HG03139 (cell line): ENCODE data around the gene AOPEP.

Experiments used
- ATAC-seq: cut with Tn5 transposase; IDR thresholded peaks from one replicate; pipeline ENCODE4 v1.9.1; 2021; ENCODE audit not compliant: unreplicated experiment

AOPEP gene

DNA sequence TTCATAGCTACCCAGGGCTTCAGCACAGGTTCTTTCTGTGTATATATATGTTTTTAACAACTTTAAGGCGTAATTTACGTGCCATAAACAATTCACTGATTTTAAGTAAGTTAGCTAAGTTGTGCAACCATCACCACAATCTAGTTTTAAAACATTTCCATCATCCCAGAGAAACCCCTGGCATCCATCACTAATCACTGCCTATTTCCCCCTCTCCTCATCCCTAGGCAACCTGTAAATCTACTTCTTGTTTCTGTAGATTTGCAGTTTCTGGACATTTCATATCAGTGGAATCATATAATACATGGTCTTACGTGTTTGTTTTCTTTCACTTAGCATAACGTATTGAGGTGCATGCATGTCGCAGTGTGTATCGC is 299.6 kb downstream of the AOPEP start:
- ATAC-seq: no peak

DNA sequence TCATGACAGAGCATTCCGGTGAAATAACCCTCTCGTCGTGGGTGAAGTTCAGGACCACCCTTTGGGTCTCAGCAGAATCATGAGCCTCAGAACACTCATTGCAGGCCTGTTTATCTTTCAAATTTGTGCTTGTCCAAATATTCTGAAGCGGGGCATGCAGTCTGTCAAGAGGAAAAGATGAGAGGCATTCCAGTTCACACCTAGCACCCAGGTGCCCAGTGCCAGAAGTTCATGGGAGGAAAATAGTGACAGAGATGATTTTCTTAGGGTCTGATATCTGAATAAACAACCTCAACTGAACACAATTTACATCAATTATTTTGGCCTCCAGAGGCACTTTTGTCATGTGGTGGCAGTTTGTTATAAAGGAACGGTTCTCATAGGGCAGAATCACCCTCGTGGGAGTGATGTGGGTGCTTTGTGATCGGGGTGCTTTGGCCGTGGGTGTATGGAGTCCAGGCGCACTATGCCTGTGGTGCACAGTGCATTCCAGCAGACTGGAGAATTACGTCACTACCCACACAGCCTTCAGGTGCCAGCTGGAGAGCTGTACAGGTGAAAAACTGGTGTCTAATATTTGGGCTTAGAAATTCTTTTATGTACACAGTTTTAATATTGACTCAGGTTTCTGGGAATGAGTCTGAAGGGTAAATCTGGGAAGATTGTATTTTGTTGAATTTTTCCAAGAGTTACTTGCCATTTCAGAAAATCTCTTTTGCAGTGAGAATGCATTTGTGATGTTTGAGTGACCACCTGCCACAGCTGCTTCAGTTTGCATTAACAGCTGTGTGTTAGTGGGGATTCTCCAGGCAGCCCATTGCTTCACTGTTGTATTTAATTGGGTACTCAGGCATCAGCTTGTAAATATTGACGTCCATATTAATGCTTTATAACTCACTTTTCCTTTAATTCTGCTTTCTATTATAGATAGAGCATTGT is 301.7 kb downstream of the AOPEP start:
- ATAC-seq: no peak

DNA sequence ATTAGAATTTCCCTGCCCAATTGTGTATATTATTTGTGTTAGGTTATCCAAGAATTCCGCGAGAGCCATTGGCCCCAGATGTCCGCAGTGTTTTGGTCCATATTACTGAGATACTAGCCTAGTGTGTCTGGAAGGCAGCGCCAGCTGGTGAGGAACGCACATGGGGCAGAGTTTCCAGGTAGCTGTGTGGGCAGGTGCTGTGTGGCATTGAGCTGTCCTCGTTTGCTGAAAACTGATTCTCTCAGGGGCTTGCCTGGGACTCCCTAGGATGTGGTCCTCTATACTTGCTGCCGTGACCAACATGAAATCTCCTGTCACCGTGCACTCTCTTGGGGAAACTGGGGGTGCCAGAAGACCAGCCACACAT is 302.3 kb downstream of the AOPEP start:
- no peak for ATAC-seq

DNA sequence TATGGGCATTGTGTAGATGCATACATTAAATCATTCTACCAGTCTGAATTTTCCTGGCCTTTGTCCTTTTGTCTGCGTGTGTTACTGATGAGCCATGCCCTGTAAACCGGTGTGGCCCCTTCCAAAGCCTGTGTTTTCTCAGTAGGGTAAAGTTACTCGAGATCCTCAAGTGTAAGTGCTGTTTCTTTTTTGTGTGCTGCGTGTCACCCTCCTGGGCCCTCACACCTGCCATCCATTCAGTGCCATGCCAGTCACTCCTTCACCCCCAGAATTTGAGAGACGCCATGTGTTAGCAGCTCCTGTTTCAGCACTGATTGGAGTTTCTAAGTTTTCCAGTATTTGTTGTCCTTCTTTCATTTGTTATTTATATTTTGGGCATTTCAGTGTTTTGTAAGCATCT is 302.8 kb downstream of the AOPEP start:
- no peak for ATAC-seq

DNA sequence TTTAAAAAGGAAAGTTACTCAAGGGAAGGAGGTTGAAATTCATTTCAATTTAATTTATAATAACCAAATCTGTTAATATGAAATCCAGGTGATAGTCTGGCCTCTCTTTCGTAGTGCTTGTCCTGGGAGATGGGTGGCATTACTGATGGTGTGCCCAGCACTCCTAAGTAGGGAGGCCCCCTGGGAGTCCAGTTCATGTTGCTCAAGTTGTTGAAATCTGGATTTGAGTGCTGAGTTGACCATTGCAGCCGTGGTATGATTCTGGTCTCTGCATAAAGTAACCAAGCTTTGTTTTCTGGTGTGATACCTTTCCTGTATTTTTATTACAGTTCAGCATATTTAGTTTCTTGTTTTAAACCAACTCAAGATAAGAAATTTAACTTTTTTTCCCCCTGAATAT is 303.2 kb downstream of the AOPEP start:
- no peak for ATAC-seq

DNA sequence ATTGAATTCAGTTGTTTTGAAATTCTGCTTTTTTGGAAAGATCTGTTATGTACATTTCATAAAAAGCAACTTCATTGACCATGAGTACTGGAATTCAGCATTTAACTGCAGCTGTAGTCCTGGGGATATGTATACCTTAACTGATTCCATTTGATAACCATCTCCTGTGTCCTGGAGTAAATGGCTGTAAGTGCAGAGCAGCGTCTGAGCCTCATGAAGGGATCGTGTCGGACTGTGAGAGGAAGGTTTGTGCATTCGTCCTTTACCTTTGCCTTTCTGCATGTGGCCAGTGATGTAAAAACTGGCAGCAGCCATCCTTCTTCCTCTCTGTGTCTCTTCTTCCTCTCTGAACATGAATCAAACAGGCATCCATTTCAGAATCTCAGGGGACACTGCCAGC is 303.8 kb downstream of the AOPEP start:
- ATAC-seq: no peak

DNA sequence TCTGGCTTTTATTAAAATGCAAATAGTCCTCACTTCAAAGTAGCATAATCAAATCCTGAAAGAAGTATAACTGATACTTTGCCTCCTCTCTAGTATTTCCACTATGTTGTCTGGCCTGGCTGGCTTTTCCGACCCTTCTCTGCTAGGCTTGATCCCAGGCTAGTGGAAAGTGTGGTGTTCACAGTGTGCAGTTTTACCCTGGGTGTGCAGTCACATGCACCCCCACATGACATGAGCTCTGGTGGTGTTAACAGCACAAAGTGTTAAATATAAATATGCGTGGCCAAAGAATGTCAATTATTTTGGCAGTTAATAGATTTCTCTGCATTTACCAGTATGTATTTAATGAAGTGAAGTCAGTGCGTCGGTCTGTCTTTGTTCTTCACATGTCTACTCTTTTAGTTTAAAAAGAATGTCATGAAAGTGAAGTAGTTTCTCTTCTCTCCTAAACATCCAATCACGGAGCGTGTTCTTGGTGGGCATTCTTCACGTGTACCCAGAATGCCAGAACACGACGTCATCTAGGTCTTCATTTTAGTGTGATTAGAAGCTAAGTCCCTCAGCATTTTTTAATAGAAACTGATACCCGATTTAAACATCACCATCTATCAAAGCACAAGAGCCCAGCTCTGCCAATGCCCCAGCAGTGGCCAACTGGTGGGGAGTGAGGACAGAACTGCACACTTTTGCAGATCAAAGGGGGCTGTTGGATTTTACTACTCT is 304.6 kb downstream of the AOPEP start:
- no peak for ATAC-seq

DNA sequence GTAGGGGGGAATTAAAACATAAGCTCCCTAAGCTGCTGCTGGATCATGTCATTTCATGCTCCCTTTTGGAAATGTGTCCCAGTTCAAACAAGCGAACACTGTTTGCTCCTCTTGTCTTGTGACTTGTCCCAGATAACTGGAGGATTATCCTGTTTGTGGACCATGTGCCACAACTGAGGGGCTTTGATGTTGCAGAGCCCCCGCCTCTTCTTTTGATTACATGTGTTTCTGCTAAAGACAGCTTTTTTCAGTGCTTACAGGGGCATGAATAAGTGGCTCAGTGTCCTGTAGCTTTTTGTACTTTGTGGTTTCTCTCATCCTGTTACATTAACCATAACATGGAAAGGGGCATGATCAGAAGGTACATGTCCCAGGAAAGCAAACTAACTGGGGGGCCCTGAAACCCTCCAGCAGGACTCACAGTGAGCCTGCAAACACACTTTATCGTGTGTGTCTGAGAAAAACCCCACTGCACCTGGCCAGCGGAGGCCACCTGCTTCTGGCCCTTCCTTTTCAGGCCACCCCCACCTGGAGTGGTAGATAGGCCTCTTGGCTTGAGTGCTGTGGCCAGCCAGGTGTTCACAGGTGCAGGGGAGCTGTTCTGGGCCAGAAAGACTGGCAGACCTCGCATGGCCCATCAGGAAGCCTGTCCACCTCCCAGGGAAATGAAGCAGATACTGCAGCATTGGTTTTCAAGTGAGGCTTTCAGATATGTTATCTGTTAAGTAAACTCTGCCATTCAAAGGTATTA is 305.4 kb downstream of the AOPEP start:
- no peak for ATAC-seq

DNA sequence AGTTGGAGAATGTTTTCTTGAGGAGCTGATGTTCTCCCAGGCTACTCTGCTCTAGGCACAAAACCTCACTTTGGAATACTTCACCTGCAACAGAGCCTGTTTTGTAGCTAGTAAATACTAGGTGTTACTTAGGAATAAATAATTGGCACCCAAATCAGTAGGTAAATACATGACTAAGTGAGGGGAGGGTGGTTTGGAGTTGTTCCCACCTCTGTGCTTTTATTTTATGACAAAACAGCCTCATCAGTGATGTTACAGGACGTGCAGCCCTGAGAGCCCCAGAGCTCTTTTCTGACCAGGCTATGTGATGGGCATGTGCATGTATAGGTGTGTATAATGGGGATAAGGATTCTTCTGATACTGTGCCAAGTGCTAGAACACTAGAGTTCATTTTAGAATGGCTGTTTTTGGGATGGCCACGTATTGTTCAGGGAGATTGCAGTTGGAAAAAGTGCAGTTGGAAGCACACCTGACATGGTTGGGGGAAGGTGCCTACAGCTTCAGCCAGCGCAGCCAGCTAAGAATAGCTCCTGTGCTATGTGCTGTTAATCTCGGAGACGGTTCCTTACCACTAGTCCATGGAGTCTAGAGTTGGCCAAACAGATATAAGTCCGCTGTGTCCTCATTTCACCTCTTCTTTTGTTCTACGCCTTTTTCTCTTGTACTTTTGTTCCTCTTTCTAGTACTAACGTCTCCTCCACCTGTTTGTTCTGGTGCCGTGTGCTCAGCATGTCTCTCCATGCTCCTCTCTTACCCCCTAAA is 306.3 kb downstream of the AOPEP start:
- ATAC-seq: no peak

DNA sequence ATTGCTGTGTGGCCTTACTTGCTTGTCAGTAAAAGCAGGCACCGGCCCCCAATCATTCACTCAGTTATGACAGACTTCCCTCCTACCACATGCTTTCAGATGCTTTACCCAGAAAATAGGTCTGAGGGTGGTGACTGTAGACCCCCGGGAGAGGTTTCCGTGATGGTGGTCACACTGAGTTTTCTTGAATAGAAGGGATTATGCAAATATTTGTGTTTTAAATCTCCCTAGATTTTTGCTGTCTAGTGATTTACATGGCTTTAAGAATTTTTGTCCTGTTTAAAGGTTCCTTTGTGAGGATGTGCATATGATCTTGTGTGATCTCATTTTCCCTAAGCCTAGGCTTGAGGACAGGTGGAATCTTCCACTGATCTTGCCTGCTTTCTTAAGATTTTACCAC is 309.3 kb downstream of the AOPEP start:
- no peak for ATAC-seq

DNA sequence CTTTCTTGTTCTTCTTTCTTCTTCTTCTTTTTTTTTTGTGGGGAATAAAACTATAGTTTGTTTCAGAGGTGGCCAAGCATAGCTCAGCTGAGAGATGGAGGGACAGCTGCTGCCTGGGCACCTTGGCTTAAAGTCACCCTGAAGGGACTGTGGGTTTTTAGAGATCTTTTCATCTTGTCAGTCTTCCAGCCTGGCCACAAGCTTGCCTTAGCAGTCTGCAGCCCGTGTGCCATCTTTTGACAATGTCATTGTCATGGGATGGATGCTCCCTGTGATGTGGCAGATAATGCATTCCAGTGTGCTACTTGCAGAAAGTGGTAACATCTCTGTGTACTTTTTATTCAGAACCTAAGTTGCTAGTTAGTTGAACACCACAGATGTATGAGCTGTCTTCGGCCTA is 310.2 kb downstream of the AOPEP start:
- no peak for ATAC-seq

DNA sequence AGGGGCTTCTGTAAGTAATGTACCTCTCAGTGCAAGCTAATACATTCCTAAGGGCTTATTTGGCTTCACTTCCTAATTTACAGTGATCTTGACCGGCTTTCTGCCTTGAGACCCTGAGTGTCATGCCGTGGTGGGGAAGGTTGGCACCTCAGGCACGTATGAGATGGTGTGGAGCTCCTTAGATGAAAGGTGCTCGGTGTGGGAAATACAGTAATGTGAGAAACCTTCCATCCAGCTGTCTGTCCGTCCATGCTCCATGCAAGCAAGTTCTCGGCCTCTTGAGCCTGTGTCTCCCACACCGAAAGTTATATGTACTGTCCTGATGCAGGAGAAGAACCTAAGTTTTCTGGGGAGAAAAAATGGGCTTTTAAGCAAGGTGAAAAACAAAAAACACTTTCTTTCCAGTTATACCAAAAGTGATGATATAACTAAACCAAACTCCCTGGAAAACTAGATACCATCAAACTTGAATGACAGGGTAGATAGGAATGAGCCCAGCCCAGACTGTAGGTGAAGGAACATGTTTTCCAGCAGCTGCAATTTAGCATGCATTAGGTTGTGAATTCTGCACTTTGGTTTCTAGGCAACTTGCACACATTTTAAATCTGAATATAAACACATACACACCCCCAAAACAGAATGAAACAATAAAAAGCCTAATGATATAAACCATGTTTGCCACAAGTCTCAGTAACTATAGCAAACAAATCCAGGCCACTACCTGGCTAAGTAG is 311.5 kb downstream of the AOPEP start:
- ATAC-seq: no peak

DNA sequence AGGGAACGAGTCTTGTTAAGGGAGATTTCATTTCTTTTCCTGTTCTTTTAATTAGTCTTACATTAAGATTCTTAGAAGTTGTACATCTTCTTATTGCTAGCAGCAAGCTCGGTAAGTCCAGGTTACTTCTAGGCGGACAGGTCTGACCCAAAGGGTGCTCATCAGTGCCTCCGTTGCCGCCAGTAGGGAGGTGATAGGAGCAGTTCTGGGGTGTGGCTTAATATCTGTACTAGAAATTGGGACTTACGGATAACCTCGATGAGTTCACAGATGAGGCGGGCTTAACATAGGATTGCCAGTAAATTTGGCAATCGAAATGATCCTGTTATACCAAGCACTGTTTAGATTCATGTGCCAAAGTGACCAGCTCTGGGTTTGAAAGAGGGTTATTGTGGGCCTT is 312.2 kb downstream of the AOPEP start:
- ATAC-seq: no peak

DNA sequence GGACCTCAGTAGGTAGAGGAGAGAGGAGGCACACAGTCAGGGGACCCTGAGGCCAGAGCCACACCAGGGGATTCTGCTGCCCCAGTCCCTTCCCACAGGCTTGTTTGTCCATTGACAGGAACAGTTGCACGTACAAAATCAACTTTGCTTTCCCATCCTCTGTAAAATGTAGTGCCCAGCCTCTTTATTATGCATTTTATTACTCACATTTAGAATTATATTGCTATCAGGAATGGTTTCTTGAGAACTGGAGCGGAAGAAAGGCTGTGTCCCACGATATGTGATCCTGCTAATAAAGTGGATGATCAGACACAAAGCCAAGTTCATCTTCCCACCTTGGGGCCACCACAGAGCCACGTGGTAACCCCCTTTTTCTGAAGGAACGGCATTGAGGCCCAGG is 313.6 kb downstream of the AOPEP start:
- no peak for ATAC-seq

DNA sequence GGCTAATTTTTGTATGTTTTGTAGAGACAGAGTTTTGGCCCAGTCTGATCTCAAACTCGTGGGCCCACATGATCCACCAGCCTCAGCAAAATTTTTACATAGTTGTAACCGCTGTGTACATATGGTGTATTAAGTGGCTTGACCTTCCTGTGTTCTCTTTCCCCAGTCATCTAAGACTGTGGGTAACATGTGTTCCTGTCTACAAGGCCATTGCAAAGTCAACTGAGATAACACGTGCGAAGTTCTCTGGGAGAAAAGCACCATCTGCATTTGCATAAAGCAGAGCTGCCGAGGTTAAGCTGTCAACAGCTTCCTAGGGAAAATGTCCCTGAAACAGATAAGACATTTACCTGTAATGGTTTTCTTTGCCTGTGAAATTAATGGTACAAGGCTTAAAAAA is 317.3 kb downstream of the AOPEP start:
- ATAC-seq: no peak

DNA sequence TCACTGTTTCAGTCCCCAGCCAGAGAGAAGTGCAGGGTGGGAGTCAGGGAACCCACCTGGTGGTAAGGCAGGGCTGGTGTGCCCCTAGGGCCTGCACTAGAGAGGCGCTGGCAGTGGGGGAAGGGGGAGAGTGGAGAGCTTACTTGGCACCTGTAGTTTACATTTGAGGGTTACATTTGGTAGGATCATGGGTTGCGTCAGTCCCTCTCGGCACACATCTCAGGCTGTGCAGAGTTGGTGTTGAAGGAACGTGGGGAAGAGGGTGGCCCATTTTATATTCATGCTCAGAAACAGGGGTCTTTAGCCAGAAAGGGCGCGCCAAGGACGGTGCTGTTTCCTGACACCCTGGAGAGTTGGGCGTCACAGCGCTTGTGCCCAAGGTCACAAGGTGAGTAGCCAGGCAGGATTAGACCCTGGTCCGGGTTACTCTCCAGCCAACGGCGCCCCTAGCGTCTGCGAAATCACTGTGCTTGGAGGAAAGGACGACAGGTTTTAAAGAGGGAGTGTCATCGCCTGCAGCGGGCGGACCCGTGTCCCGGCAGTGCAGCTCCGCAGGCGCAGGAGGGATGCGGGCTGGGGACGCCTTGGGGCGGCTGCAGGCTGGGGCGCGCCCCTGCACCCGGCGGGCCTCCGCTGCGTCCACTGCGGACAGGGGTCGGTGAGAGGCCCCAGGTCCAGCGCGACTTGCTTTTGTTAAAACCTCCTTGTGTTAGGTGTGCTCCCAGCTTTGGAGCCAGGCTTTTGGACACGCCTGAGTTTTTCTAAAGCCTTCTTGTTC is 318.4 kb downstream of the AOPEP start:
- no peak for ATAC-seq

DNA sequence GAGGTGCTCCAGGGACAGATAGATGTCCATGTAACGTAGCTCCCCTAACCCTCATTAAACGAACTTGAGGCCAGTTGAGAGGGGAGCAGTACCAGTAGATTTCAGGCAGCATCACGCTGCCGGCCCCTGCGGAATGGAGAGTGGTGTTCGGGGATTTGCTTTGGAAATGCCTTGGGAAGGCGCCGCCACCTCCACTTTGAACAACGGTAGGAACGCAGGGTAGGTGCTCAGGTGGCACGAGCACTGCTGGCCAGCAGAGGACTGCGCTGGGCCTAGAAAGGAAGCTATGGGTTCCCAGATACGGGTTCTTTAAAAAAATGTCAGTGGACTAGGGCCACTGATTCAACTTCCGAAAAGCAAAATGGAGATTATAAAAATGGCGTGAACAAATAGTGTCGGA is 319.3 kb downstream of the AOPEP start:
- no peak for ATAC-seq

DNA sequence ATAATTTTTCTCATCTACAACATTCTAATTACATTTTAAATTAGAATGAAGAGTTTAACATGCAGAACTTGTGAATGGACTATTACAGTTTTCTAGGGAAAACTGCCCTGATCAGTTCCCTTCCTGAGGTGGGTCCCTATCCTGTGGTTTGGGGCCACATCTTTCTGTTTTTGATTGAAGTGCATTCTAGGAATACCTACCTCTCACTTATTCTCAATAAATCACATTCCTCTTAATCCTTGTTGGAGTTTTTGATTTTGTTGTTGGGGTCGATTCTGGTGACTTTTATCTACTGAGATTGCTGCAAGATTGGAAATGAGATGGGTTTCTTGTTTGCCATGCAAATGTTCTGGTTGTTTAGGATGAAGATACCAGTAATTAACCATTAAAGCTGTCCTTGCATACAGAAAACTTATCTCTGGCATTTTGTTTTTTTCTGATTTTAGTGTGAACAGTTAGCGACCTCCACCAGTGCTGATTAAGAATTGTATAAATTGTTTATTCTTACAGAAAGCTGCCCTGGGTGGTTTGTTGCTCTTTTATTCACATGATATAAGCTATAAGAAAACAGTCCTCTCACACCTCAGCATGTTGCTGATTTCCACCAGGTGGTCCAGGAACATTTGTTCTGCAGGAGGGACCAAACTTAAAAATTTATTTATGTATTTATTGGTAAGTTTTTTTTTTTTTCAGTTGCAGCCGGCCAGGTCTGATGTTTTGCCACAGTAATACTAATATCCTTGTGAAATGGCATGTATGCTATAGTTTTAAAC is 321.1 kb downstream of the AOPEP start:
- ATAC-seq: no peak
